ENCODE data around the gene GHR. TPM values are rescaled to one million over a fixed set of nuclear protein-coding genes. Genes with fewer than 3 reads are reported as not detected.

GHR gene
- total and polyA plus RNA-seq, 2 of the 8 experiments (the other 6 are each of a cell fraction or from before 2014, with no cell fraction given), result 0.15 to 0.19 TPM

DNA sequence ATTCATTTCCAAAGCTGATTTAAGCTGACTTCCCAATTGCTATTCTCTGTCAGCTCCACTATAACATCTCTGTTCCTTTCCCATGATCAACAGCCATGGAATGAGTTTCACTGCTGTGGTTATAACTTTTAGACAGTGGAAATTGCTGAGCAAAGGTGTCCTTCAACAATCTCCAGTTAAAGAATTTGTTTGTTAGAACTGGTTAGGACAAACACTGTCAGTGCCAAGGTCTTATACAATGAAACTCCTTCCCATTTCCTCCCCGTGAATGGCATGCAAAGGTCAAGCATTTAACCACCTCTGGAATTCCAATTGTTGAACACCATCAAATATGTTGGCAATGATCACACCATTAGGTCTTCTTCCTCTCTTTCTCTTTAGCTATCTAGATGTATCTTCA lies 45.7 kb upstream of the GHR start (continued):
- TF ChIP-seq, protein P1, sequence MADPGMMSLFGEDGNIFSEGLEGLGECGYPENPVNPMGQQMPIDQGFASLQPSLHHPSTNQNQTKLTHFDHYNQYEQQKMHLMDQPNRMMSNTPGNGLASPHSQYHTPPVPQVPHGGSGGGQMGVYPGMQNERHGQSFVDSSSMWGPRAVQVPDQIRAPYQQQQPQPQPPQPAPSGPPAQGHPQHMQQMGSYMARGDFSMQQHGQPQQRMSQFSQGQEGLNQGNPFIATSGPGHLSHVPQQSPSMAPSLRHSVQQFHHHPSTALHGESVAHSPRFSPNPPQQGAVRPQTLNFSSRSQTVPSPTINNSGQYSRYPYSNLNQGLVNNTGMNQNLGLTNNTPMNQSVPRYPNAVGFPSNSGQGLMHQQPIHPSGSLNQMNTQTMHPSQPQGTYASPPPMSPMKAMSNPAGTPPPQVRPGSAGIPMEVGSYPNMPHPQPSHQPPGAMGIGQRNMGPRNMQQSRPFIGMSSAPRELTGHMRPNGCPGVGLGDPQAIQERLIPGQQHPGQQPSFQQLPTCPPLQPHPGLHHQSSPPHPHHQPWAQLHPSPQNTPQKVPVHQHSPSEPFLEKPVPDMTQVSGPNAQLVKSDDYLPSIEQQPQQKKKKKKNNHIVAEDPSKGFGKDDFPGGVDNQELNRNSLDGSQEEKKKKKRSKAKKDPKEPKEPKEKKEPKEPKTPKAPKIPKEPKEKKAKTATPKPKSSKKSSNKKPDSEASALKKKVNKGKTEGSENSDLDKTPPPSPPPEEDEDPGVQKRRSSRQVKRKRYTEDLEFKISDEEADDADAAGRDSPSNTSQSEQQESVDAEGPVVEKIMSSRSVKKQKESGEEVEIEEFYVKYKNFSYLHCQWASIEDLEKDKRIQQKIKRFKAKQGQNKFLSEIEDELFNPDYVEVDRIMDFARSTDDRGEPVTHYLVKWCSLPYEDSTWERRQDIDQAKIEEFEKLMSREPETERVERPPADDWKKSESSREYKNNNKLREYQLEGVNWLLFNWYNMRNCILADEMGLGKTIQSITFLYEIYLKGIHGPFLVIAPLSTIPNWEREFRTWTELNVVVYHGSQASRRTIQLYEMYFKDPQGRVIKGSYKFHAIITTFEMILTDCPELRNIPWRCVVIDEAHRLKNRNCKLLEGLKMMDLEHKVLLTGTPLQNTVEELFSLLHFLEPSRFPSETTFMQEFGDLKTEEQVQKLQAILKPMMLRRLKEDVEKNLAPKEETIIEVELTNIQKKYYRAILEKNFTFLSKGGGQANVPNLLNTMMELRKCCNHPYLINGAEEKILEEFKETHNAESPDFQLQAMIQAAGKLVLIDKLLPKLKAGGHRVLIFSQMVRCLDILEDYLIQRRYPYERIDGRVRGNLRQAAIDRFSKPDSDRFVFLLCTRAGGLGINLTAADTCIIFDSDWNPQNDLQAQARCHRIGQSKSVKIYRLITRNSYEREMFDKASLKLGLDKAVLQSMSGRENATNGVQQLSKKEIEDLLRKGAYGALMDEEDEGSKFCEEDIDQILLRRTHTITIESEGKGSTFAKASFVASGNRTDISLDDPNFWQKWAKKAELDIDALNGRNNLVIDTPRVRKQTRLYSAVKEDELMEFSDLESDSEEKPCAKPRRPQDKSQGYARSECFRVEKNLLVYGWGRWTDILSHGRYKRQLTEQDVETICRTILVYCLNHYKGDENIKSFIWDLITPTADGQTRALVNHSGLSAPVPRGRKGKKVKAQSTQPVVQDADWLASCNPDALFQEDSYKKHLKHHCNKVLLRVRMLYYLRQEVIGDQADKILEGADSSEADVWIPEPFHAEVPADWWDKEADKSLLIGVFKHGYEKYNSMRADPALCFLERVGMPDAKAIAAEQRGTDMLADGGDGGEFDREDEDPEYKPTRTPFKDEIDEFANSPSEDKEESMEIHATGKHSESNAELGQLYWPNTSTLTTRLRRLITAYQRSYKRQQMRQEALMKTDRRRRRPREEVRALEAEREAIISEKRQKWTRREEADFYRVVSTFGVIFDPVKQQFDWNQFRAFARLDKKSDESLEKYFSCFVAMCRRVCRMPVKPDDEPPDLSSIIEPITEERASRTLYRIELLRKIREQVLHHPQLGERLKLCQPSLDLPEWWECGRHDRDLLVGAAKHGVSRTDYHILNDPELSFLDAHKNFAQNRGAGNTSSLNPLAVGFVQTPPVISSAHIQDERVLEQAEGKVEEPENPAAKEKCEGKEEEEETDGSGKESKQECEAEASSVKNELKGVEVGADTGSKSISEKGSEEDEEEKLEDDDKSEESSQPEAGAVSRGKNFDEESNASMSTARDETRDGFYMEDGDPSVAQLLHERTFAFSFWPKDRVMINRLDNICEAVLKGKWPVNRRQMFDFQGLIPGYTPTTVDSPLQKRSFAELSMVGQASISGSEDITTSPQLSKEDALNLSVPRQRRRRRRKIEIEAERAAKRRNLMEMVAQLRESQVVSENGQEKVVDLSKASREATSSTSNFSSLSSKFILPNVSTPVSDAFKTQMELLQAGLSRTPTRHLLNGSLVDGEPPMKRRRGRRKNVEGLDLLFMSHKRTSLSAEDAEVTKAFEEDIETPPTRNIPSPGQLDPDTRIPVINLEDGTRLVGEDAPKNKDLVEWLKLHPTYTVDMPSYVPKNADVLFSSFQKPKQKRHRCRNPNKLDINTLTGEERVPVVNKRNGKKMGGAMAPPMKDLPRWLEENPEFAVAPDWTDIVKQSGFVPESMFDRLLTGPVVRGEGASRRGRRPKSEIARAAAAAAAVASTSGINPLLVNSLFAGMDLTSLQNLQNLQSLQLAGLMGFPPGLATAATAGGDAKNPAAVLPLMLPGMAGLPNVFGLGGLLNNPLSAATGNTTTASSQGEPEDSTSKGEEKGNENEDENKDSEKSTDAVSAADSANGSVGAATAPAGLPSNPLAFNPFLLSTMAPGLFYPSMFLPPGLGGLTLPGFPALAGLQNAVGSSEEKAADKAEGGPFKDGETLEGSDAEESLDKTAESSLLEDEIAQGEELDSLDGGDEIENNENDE (IDR thresholded peaks at IDR 0.05; ENCODE audit: insufficient replicate concordance, low read length), result no peak
- no peak for TF ChIP-seq RBBP5 (IDR thresholded peaks at IDR 0.05; ENCODE audit: borderline replicate concordance, low read depth, low read length)

All from H1 (cell line).